WTC11 (cell line): ENCODE data around the gene TBC1D21.
"Not testable (repeated sequence)": the region's sequence is repeated elsewhere in the genome, so short reads cannot be mapped to it uniquely, and the experiment has no call there.

ENCODE experiments used
- ATF3 ChIP-seq: sonication (generic); formaldehyde crosslinking; conservative IDR thresholded peaks from 2 replicates; pipeline ENCODE4 v1.8.1; 2022; ENCODE audit warnings: mild to moderate bottlenecking, missing genetic modification reagents
- CTCF ChIP-seq: fragments of 200-600 bp; IDR thresholded peaks from 2 replicates; pipeline ENCODE4 v1.8.0; 2022; ENCODE audit warnings: antibody characterized with exemption
- HMGA2 ChIP-seq: fragments of 250-450 bp; sonication (Bioruptor Pico); IDR thresholded peaks from 2 replicates; pipeline ENCODE4 v1.4.0; 2021; ENCODE audit warnings: mild to moderate bottlenecking, moderate library complexity
- JUN ChIP-seq: sonication (generic); formaldehyde crosslinking; IDR thresholded peaks from 2 replicates; pipeline ENCODE4 v1.8.0; 2023; ENCODE audit warnings: mild to moderate bottlenecking, missing genetic modification reagents
- NR2C2 ChIP-seq: sonication (generic); formaldehyde crosslinking; IDR thresholded peaks from 2 replicates; pipeline ENCODE4 v1.8.0; 2022; ENCODE audit warnings: mild to moderate bottlenecking, missing genetic modification reagents
- PREB ChIP-seq: sonication (generic); formaldehyde crosslinking; IDR thresholded peaks from 2 replicates; pipeline ENCODE4 v1.8.1; 2022; ENCODE audit warnings: mild to moderate bottlenecking, missing genetic modification reagents, moderate library complexity, borderline replicate concordance
- TCF7 ChIP-seq: sonication (generic); formaldehyde crosslinking; IDR thresholded peaks from 2 replicates; pipeline ENCODE4 v1.8.0; 2022; ENCODE audit warnings: mild to moderate bottlenecking, low read depth, missing genetic modification reagents, moderate library complexity
- USF1 ChIP-seq: sonication (generic); formaldehyde crosslinking; IDR thresholded peaks from 2 replicates; pipeline ENCODE4 v1.8.0; 2022; ENCODE audit warnings: mild to moderate bottlenecking, missing genetic modification reagents
- ZNF138 ChIP-seq: sonication (generic); formaldehyde crosslinking; conservative IDR thresholded peaks from 2 replicates; pipeline ENCODE4 v1.8.1; 2022; ENCODE audit warnings: mild to moderate bottlenecking, moderate library complexity, missing genetic modification reagents
- ZNF263 ChIP-seq: sonication (generic); formaldehyde crosslinking; IDR thresholded peaks from 2 replicates; pipeline ENCODE4 v1.8.1; 2022; ENCODE audit warnings: low read depth, mild to moderate bottlenecking, moderate library complexity, missing genetic modification reagents
- TF ChIP-seq, protein P1 (sequence below): sonication (generic); formaldehyde crosslinking; IDR thresholded peaks from 2 replicates; pipeline ENCODE4 v1.8.1; 2023; ENCODE audit warnings: mild to moderate bottlenecking, missing genetic modification reagents

DNA sequence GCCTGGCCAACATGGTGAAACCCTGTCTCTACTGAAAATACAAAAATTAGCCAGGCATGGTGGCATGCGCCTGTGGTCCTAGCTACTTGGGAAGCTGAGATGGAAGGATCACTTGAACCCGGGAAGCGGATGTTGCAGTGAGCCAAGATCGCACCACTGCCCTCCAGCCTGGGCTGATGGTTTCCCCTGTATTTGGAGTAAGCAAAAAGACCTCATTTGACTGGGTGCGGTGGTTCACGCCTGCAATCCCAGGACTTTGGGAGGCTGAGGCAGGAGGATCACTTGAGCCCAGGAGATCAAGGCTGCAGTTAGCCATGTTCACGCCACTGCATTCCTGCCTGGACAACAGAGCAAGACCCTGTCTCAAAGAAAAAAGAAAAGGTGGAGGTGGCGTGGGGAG lies 65.2 kb downstream of the TBC1D21 start:
- not testable (repeated sequence) for TF ChIP-seq JUN (CRISPR knock-in tag); NR2C2; USF1; CTCF; ZNF138; ZNF263 (CRISPR knock-in tag); ATF3 (CRISPR knock-in tag); PREB (CRISPR knock-in tag); HMGA2 (CRISPR knock-in tag); TCF7 (CRISPR knock-in tag)
- TF ChIP-seq, protein P1, sequence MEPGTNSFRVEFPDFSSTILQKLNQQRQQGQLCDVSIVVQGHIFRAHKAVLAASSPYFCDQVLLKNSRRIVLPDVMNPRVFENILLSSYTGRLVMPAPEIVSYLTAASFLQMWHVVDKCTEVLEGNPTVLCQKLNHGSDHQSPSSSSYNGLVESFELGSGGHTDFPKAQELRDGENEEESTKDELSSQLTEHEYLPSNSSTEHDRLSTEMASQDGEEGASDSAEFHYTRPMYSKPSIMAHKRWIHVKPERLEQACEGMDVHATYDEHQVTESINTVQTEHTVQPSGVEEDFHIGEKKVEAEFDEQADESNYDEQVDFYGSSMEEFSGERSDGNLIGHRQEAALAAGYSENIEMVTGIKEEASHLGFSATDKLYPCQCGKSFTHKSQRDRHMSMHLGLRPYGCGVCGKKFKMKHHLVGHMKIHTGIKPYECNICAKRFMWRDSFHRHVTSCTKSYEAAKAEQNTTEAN: not testable (repeated sequence)
